H1 (cell line): Measurements from ENCODE around the gene CEP95. TPM values are rescaled to one million over a fixed set of nuclear protein-coding genes. Genes with fewer than 3 reads are reported as not detected.

ENCODE experiments used
- BACH1 ChIP-seq: IDR thresholded peaks from 2 replicates; pipeline ENCODE4 v1.6.1; 2012; ENCODE audit warnings: low read length, improper control_type of control experiment
- CHD7 ChIP-seq: fragments of 300-600 bp; sonication (generic); IDR thresholded peaks from 2 replicates; pipeline ENCODE4 v1.7.1; 2012; ENCODE audit warnings: low read length, moderate library complexity, mild to moderate bottlenecking, inconsistent platforms; ENCODE audit not compliant: insufficient replicate concordance
- RFX5 ChIP-seq: IDR thresholded peaks from 2 replicates; pipeline ENCODE4 v1.6.1; 2011; ENCODE audit warnings: low read depth, low read length, improper control_type of control experiment, borderline replicate concordance
- SAP30 ChIP-seq: fragments of 300-600 bp; sonication (generic); IDR thresholded peaks from 2 replicates; pipeline ENCODE4 v1.7.1; 2012; ENCODE audit warnings: low read length, moderate library complexity, mild to moderate bottlenecking, inconsistent platforms; ENCODE audit not compliant: insufficient read depth, insufficient replicate concordance
- polyA plus RNA-seq, 7 experiments: library from polyadenylated mRNA; depleted of rRNA in 3 of 7; stranded (reverse) in 5 of 7; unstranded in 2 of 7; fragments of >200 nt in 5 of 7; fragments of 200-250 nt in 2 of 7; gene quantifications; 1 replicate in 5 of 7; 2 replicates in 1 of 7; 4 replicates in 1 of 7; pipeline versions ENCODE4 v1.2.1 to v1.2.3, GENCODE V29; 2011 to 2013; ENCODE audit warnings: missing spikeins in 2 of 7, mixed read lengths in 2 of 7
- total RNA-seq: library from RNA; stranded (reverse); fragmentation: NEBNext Ultra II Directional; extraction: Animal tissue kit (Norgen Biotek cat#: 25700); gene quantifications from 2 replicates; pipeline ENCODE4 v1.2.1, GENCODE V29; 2021

The CEP95 gene
- total and polyA plus RNA-seq, 2 of the 8 experiments (the other 6 are each of a cell fraction or from before 2014, with no cell fraction given) = 22.3 to 51.5 TPM

- TF ChIP-seq CHD7 (no peak), RFX5 (no peak), BACH1 (no peak), SAP30 (no peak)
Observed at GRCh38 chr17:64565563-64565962, 58.8 kb downstream of the CEP95 start (continued).
